ACHN (cell line): ENCODE results near the gene AZGP1.

ENCODE experiments used
- DNase-seq: peaks from one replicate; pipeline ENCODE4 v3.0.0-alpha.2; 2015
- in situ Hi-C: cut with HindIII; loops from 2 replicates; pipeline ENCODE4 v1.10.0; 2017; ENCODE audit warnings: low sequenced_read_pairs, low pct_ligation_motif_present, low pct_unique_long_range_greater_than_20kb

Gene AZGP1

DNA sequence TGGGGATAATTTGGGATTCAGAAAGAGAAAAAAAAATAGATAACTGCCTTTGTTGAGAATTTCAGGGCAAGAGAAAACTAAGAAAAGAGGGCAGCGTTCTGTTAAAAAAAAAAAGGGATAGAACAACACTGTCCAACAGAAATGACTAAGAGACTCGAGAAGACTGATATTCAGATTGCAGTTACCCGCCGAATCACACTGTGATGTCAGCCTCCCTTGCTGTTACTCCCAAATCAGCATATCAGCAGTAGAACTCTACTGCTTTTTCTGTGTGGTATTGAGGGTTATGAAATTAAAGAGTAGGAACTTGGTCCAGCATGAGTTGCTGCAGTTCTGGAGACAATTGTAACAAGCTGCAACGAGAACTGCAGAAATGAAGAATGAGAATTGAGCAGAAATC, 48.3 kb downstream of the AZGP1 start:
- in situ Hi-C loops: loop anchor here (10.0 kb wide), 1 partner anchor 67 kb away; no protein-coding TSS in a partner anchor
- no peak for DNase-seq

DNA sequence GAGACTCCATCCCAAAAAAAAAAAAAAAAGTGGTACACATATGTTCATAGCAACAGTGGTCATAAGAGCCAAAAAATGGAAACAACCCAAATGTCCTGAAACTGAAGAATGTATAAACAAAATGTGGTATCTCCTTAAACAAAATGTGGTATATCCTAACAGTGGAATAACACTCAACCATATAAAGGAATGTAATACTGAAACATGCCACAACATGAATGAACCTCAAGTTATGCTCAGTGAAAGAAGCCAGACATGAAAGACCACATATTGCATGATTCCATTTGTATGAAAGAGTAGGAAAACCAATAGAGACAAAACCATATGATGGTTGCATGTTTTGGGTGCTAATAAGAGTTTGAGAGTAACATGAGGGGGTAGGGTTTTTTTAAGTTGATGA, 49.5 kb downstream of the AZGP1 start:
- DNase-seq: no peak
- in situ Hi-C loops: loop anchor here (10.0 kb wide), 1 partner anchor 68 kb away; no protein-coding TSS in a partner anchor

DNA sequence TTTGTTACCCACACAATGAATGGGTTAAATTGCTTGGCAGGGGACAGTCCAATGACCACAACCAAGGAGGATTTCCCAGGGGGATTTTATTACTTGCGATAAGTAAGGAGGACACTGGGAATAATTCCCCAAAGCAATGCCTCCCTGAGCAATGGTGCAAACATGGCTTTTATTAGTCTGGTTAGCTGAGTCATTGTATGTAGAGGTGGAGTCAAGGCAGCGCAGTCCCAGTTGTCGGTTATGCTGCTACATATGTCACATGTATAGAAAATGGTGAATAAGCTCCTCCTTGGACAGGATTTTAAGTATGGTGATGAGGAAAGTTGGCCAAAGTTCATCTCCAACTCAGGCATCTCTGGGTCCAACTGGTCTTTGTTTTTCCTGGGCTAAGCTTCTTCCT, 52.6 kb downstream of the AZGP1 start:
- no peak for DNase-seq
- in situ Hi-C loops: loop anchor here (10.0 kb wide), 1 partner anchor 72 kb away; no protein-coding TSS in a partner anchor

GRCh38 chr7:99920149-99920548, 55.7 kb downstream of the AZGP1 start:
- in situ Hi-C loops: loop anchor here (10.0 kb wide), 1 partner anchor 75 kb away; no protein-coding TSS in a partner anchor
- DNase-seq: no peak

GRCh38 chr7:99919814-99920112, 56.1 kb downstream of the AZGP1 start:
- DNase-seq: no peak
- in situ Hi-C loops: loop anchor here (10.0 kb wide), 1 partner anchor 75 kb away; no protein-coding TSS in a partner anchor

DNA sequence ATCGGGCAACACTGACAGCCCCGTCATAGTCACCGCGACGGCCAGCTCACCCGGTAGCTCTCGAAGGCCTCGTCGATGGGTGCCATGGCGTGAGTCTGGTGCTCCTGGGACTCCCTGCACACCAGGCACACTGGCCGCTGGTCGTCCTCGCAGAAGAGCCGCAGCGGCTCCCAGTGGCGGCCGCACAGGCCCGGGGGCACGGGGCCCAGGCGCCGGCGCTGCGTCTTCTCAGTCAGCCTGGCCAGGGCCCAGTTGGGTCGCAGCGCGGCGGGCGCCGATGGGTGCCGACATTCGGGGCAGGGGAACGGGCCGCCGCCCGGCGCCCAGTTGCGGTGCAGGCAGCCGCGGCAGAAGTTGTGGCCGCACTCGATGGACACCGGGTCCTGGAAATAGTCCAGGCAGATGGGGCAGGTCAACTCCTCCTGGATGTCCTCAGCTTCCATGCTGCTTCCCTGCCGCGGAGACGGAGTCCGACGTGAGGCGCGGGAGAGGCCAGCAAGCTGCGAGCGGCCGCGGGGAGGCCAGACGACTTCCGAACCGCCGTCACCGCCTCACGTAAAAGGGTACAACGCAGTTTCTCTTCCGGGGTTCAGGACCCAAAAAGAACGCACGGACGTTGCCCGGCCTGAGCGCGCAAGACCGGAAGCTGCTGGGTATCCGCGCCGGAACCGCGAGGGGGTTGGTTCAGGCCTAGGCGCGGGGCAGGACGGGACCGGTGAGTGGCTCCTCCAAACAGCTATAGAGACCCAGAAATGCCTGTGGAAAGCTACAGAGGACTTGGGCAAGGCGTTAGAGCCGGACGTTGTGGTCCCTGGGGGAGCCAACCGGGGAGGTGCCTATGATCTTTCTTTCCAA, 56.6 kb downstream of the AZGP1 start, which contains the start of gene TRIM4:
Gene TRIM4, minus strand, starts transcription at position 572 of the 855 bp plus-strand sequence. Its CDS starts 129 bp downstream, at position 443.
- DNase-seq: peak; percentile 95
- in situ Hi-C loops: no loop called here
